GM21367 (cell line): ENCODE results near the gene SEH1L.
"Not testable (repeated sequence)": the region's sequence is repeated elsewhere in the genome, so short reads cannot be mapped to it uniquely, and the experiment has no call there.

Experiments used
- ATAC-seq: cut with Tn5 transposase; IDR thresholded peaks from one replicate; pipeline ENCODE4 v1.9.1; 2021; ENCODE audit not compliant: unreplicated experiment

The SEH1L gene

GRCh38 chr18:12943215-12943614 is 4.6 kb upstream of the SEH1L start:
- no peak for ATAC-seq

GRCh38 chr18:12944709-12945108 is 3.1 kb upstream of the SEH1L start:
- no peak for ATAC-seq

- ATAC-seq: no peak
Observed at GRCh38 chr18:12946549-12947284, 1.1 kb upstream of the SEH1L start.

- ATAC-seq: peak; percentile 60
Observed at GRCh38 chr18:12948050-12948804, 416 bp downstream of the SEH1L start.

GRCh38 chr18:12958478-12958877 is 10.7 kb downstream of the SEH1L start:
- ATAC-seq: no peak

GRCh38 chr18:12960395-12960794 is 12.6 kb downstream of the SEH1L start:
- no peak for ATAC-seq

- no peak for ATAC-seq
Observed at GRCh38 chr18:12960853-12961397, 13.1 kb downstream of the SEH1L start.

GRCh38 chr18:12963069-12963468 is 15.3 kb downstream of the SEH1L start:
- no peak for ATAC-seq

- no peak for ATAC-seq
Observed at GRCh38 chr18:12968115-12968514, 20.3 kb downstream of the SEH1L start.

- ATAC-seq: no peak
Observed at GRCh38 chr18:12968619-12969018, 20.8 kb downstream of the SEH1L start.

- ATAC-seq: no peak
Observed at GRCh38 chr18:12973562-12974213, 25.9 kb downstream of the SEH1L start.

GRCh38 chr18:12975488-12975887 is 27.7 kb downstream of the SEH1L start:
- no peak for ATAC-seq

- ATAC-seq: no peak
Observed at GRCh38 chr18:12976305-12976704, 28.5 kb downstream of the SEH1L start.

GRCh38 chr18:12980065-12980464 is 32.3 kb downstream of the SEH1L start:
- ATAC-seq: not testable (repeated sequence)

GRCh38 chr18:12989397-12990122 is 41.7 kb downstream of the SEH1L start:
- no peak for ATAC-seq

GRCh38 chr18:12990123-12990475 is 42.3 kb downstream of the SEH1L start:
- no peak for ATAC-seq

GRCh38 chr18:12990641-12990966 is 42.8 kb downstream of the SEH1L start:
- ATAC-seq: no peak

- ATAC-seq: peak; percentile 69
Observed at GRCh38 chr18:12990967-12991820, 43.4 kb downstream of the SEH1L start, which contains the start of gene CEP192. CEP192 (plus strand) TSS chr18:12991362; CDS start chr18:12999425, 8,063 bp downstream.

- ATAC-seq: no peak
Observed at GRCh38 chr18:12991821-12992179, 44.0 kb downstream of the SEH1L start.

GRCh38 chr18:12993439-12993838 is 45.6 kb downstream of the SEH1L start:
- ATAC-seq: no peak
